Activated CD4-positive, alpha-beta T cell treated with anti-CD3 and anti-CD28 coated beads, Interleukin-2, Interleukin-6, amounts not matched to agents 100 ng/mL and 50 ng/mL, durations not matched to agents 16 hours and 8 hours (primary cell): Measurements from ENCODE around the gene STARD4.

Experiments
- DNase-seq: peaks from one replicate; pipeline ENCODE4 v3.0.0-alpha.2; 2020

The STARD4 gene, protein sequence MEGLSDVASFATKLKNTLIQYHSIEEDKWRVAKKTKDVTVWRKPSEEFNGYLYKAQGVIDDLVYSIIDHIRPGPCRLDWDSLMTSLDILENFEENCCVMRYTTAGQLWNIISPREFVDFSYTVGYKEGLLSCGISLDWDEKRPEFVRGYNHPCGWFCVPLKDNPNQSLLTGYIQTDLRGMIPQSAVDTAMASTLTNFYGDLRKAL

DNA sequence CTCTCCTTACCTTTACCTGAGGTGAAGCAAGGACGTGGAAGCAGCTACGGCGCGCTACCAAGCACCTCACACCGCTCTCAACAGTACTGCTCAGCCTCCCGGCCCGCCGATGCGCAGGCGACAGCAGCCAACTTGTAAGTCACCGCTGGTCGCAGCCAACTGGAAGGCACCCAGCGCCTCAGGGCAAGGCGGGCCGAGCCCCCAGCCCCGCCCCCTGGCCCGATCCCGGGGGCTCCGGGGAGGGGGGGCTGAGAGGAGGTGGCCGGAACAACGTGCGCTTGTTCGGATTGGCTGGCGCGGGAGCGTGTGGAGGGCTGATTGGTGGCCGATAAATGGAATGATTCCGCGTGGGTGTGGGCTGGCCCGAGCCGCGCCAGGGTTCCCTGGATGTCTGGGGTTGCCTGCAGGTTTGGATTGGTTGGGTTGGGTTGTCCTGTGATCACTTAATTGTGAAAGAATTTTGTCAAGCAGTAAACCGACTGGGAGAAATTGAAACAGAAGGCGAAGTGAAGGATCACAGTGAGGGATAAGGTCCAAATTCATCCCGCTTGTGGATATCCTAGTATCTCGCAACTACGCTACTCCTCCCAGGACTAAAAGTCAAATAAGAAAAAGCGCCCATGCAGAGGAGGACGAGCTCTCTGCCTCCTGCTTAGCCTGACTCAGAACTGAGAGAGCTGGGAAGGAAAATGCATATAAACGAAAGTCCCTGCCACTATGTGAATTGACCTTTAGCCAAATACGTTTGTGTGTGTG is at the start of gene STARD4:
Gene STARD4, minus strand, starts transcription at position 161 of the 756 bp plus-strand sequence. CDS start 5,102 bp downstream, outside the sequence.
- peak; percentile 97 for DNase-seq

DNA sequence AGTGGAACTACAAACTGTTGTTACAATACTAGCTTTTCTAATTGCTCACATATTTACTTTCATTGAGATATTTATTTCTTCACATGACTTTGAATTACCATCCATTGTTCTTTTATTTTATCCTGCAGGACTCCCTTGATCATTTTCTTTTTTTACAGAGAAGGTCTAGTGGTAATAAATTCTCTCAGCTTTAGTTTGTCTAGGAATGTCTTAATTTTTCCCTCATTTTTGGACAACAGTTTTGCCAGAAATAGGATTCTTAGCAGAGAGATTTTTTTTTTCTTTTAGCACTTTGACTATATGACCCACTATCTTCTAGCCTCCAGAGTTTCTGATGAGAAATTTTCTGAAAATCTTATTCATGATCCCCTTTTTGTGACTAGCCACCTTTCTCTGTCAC is 47.3 kb upstream of the STARD4 start:
- DNase-seq, result no peak

DNA sequence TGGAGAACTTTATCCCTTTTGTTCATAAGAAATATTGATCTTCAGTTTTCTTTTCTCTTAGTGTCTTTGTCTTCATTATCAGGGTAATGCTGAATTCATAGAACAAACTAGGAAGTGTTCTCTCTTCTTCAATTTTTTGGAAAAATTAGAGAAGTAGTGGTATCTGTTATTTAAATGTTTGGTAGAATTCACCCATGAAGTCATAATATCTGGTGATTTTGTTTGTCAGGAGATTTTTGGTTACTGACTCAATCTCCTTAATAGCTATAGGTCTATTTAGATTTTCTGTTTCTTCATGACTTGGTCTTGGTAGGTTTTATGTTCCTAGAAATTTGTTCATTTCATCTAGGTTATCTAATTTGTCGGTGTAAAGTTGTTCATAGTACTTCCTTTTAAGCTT is 45.4 kb upstream of the STARD4 start:
- DNase-seq, result no peak

DNA sequence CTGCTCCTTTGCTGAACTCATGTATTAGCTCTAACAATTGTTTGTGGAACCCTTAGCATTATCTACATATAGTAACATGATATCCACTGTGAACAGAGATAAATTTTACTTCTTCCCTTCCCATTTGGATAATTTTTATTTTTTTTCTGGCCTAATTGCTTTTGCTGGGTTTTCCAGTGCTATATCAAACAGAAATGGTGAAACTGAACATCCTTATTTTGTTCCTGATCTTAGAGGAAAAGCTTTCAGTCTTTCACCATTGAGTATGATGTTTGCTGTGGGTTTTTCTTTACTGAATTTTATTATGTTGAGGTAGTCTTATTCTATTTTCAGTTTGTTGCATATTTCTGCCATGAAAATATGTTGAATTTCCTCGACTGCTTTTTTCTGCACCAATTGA is 44.8 kb upstream of the STARD4 start:
- DNase-seq, result no peak

DNA sequence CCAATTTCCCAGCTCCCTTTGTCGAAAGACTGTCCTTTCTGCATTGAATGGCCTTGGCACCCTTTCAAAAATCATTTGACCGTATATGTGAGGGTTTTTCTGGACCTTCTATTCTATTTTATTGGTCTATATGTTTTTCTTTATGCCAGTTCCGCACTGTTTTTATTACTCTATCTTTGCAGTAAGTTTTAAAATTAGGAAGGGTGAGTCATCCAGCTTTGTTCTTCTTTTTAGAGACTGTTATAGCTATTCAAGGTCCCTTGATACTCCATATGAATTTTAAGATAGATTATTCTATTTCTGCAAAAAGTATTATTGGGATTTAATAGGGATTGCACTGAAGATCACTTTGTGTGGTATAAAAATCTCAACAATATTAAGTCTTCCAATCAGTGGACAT is 44.2 kb upstream of the STARD4 start:
- no peak for DNase-seq

DNA sequence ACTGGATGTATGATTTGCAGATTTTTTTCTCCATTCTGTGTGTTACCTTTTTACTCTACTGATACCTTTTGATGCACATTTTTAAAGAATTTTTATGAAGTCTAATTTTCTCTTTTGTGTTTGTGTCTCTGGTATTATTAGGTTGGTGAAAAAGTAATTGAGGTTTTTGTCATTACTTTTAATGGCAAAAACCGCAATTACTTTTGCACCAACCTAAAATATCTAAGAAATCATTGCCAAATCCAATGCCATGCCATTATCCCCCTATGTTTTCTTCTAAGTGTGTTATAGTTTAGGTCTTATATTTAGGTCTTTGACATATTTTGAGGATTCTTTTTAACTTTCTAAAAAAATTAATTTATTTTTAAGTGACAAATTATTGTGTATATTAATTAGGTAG is 43.4 kb upstream of the STARD4 start:
- no peak for DNase-seq

DNA sequence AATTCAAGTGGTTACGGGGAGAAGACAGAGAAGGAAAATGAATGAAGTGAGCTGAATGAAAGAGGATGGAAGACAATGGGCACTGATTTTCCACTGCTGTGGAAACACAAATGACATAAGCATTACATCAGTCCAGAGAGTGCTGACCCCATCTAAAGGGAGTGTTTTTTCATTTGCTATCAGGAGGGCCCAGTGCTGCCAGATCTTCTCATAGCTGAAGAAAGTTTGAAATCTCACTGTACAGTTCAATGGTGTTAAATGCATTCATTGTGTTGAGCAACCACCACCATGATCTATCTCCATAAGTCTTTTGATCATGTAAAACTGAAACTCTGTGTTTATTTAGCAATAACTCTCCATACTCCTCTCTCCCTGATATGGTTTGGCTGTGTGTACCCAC is 41.5 kb upstream of the STARD4 start:
- no peak for DNase-seq

DNA sequence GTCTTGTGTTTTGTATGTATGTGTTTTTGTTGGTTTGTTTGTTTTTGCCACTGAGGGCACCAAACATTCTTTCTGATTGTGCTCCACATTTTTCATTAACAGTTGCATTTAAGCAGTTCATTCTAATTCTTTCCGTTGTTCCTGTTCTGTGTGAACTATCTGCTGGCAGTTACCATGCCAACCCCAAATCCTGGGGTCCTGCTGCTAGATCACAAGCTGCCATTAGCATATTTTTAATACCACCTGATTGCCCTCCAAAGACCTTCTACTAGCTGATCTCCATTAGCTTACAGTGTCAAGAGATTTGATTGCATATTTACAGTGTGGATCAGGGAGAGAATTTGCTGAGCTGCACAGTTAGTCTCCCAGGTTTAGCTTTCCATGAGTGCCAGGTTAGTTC is 40.6 kb upstream of the STARD4 start:
- no peak for DNase-seq

DNA sequence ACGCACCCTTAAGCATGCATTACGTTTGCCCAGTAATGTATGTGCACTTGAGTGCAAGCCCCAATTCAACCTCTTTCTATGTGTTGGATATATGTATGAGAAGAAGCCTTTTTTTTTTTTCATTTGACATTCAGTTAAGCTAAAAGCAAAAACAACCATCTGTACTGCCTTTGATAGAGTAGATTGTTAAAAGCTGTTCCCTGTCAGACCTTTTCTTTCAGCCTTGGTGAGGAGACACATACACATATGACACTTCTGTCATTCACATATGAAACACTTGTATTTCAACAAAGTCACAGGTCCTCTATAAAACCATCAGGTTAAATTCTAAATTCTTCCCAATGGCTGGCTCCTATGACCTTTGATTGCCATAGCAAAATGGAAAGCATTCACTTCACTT is 40.2 kb upstream of the STARD4 start:
- no peak for DNase-seq

DNA sequence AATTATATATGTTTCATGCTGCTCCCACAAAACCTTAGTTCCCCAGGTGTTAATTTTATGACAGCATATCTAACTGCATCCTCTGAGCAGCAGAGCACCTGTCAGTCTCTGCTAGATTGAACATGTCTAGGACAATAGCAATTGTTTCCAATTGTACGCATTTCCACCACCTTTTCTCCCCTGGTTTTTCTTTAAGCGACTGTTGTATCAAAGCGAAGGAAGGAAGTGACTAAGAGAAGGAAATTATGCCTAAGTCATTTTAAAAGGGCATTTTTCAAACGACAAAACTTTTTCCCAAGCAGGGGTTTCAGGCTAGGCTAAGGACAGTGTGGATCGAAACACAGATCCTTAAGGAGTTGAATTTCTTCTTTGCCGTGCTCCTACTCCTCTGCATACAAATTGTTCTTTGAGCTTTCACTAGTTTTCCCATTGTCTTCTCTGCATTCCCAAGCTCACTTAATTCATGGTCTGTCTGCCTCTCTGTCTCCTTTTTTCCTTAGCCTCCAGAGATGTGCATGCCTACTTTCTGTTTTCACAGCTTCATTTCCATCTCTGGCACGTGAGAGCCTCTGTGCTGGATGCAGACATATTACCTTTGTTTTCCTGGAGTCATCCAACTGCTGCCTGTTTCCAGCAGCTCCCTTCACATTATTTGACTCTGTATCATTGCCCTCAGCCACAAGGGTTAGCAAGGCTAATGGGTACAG is 39.4 kb upstream of the STARD4 start:
- DNase-seq, result no peak

DNA sequence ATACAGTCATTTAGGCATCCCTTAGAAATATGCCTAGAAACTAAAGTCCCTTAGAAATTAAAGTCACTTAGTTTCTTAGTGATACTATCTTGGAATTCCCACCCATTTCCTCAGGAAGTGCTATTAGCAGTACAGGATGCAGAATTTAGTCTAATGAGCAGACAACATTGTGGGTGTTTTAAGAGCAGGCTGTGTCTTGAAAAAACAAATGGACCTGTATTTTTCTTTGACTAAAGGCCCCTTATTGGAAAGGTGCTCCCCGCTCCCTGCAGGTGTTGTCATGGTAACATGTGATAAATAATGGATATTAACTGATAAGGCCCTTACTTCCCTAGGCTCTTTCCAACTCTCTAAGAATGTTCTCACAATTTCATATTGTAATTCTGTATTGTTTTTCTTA is 38.8 kb upstream of the STARD4 start:
- no peak for DNase-seq

DNA sequence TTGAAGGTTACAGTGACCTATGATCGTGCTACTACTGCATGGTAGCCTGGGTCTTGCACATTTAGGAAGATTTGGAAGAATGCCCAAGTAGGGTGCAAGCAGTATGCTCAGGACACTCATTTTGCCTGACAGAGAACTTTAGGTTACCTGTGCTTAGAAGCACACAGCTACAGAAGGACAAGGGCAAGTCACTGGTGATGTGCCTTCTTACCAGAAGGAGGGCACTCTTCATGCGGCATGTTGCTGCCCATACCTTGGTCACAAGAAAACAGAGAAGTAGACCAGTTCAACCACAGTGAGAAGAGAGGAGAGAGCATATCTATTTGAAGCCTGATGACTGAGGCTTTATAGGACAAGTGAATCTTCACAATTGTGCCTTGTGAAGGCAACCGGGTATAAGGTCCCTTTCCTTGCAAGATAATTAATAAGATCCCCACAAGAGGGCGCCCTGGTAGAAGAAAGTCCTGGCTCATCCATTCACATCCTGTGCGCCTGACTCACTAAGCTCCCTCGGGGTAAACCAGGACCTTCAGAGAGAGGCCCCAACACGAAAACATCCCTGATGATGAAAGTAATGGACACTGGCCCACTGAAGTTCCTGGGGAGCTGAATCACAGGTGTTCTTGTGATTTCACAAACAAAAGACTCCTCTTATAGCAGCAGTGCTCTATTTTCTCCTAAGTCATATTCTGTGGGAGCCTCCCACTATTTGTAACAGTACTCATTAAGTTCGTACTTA is 38.1 kb upstream of the STARD4 start:
- peak; percentile 85 for DNase-seq

DNA sequence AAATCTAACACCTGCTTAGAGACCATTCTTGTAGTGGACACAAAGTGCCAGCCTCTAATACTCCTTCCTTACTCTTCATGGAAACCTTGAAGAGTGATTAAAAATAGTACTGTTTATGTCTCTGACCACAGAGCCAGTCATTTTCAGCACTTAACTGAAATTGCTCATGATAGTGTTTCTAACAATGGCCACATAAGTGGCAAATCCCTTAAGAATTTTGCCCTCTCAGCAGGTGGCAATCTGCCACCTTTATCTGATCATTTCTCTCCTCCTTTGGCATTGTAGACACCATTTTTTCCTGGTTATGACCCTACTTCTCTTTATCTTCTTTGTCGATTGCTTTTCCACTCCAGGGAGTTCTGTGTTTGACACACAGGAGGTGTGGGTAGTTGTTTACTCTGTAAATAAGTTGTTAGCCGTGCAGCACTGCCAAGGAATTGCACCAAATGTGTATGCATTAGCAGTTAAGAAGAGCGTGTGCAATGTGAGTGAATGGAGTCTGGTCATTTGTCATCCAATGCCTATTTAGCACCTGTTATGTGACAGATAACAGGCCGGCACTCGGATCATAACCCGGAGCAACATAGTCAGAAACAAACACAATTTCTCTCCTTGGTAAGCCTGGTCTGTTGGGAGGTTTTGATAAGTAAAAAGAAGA is 36.8 kb upstream of the STARD4 start:
- DNase-seq, result no peak

DNA sequence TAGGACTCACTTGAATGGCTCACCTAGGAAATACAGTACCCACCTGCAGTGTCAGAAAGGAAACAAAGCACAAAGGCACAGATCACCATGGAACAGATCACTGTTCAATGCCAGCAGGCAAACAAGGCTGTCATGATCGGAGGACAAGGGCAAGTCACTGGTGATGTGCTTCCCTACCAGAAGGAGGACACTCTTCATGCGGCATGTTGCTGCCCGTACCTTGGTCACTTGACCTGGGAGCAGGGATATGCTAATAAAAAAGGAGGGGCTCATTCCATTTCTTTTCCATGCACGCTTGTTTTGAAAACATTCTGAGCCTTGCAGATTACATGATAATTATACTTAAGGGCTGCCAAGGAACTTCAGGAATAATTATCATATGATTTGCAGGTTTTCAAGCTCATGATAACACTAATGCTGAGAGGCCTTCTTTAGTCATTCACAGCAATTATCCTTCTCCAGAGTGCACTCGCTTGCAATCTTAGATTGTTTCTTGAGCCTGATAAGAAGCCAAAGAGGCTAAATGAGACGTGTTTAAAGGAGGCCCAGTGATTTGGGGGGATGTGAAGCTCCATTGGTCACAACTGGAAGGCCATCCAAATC is 36.1 kb upstream of the STARD4 start:
- no peak for DNase-seq

DNA sequence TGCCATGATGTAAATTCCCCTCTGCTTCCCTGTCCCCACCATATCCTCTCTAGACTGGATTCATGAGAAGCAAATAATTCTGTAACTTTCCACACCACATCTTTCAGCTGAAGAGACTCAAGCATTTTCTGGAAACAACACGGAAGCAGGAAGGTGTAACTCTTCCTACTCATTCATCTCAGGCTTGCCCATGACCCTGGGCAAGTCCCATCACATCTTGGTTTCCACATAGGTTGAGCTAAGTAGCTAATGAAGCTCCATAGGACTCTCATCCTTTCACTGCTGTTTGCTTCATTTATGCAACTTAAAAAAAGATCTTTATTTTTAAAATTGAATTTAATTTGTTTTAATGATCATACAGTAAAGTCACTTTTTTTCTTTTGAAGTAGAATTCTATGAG is 32.7 kb upstream of the STARD4 start:
- no peak for DNase-seq

DNA sequence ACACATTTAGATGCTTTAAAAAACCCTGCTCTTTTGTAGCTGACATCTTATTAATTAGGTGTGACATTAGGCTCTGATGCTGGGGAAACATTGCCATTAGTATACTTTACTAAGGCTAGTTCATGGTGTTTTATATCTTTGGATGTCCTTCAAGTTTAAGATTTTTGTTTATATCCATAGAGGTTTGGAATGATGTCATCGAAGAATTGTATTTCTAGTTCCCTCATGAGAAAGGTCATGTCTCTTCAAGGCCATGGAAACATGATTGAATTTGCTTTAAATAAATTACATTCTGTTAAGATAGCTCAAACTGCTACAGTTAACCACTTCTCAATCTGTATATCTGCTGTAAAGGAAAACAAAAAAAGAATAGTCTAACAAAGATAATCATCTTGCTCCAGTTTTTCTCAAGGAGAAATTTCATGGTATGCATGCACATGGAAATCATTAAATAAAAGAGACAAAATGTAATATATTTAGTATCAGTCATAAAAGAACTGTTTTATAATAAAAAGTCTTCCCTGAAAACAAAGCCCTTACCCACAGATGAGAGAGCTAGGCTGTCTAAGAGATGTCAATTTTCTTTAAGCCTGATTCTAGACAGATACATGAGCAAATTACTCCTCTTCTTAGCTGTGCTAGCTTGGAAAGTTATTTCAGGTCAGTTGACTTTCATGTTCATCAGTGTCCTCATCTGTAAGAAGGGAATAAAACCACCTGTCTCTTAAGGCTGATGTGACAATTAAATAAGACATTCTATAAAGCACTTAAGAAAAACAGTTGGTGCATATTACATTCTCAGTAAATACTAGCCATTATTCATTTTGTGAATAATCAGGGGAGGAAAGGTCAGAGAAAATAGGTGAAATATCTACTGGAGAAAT is 25.0 kb upstream of the STARD4 start:
- DNase-seq, result no peak

DNA sequence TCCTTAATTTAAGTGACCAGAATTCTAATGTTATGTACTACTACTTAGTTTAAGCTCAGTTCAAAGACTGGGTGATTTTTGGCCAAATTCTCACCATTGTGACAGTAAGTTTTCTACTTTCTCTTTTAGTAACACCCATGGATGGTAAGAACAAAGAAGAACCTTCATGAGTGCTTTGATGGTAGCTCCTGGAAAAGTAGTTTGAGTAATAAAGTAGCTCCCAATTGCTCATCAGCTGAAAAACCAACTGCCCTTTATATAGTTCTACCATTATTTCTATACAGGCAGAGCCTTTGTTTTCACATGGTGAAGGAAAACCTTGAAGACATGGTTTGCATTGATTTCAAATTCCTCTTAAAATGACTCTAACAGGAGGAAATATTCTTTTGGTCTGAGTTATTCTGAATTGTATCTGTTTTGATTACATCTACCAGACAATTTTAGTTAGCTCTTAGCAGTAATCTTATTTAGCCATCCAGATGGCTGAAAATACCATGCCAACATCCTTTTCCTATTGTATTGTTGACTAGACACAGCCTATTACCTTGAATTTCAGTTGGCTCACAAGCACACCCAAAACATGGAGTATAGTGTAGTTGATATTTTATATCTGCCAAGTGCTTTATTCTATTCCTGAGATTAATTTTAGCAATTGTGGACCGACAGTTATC is 23.7 kb upstream of the STARD4 start:
- no peak for DNase-seq

DNA sequence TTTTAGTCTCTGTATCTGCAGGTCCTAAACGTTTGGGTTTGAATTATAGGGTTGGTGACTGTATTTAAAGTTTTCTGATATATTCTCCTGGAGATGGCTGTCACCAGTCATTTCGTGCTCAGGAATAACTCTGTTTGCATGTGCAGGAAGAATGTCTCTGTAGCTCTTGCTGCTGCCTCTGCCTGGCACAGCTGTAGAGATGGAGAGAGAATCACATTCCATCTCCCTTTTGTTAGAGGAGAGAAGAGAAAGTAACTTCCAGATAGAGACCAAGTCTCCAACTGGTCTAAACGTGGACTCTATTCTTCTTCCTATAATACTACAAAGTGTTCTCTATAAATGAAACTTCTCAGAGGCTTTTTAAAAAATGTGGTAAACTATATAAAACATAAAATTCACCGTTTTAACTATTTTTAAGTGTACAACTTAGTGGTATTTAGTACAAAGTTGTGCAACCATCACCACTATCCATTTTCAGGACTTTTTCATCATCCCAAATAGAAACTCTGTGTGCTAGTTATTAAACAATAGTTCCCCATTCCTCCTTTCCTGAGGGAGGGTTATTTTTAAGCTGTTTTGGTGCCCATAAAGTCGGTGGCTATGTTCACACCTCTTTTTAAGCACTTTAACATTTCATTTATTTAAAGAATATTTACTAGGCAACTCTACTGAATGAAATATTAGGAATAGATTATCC is 20.7 kb upstream of the STARD4 start:
- DNase-seq, result no peak

DNA sequence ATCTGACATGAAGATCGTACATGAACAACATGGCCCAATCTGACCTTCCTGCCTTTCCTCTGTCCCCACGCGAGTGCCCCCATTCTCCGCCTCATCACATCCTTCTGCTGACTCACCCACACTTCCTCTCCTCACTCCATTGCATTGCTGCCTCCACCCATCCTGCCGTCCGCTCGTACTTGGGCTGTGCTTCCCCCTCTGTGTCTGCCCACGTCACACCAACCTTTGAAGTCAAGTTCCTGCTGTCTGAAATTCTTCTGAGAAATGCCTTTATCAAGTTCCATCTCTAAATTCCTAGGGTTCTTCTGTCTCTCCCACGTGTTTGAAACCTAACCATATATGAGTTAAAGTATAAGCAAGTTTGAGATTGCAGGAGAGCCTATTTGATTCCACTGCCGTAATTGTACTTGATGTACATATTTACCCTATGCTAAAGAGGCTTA is 18.0 kb upstream of the STARD4 start:
- DNase-seq, result peak; percentile 84

DNA sequence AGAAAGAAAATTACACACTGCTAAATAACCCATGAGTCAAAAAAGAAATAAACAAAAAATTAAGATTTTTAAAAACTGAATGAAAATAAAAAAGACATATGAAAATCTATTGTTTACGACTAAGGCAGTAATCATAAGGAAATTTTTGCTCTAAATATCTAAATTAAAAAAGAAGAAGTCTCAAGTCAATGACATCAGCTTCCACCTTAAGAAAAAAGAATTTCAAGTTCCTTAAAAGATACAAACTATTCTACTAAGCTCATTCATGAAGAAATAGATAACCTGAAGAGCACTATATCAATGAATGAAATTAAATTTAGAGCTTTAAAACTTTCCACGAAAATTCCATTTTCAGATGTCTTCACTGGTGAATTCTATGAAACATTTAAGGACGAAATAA is 15.7 kb upstream of the STARD4 start:
- no peak for DNase-seq
